ENCODE data around the gene IL2RG.

The IL2RG gene

GRCh38 chrX:71109051-71109450, 2.3 kb downstream of the IL2RG start:
- DNase-seq: no peak

- DNase-seq: no peak
Observed at GRCh38 chrX:71107762-71108360, 3.5 kb downstream of the IL2RG start.

- no peak for DNase-seq
Observed at GRCh38 chrX:71107245-71107644, 4.1 kb downstream of the IL2RG start.

GRCh38 chrX:71106427-71106826, 5.0 kb downstream of the IL2RG start, which contains the start of gene CXorf65:
CXorf65 (minus strand) TSS chrX:71106740; CDS start chrX:71106556, 184 bp downstream.
- no peak for DNase-seq

GRCh38 chrX:71105628-71106027, 5.7 kb downstream of the IL2RG start:
- no peak for DNase-seq

- peak in 4 of 56 donors; percentile 0 to 3 (median 0) for DNase-seq
Observed at GRCh38 chrX:71103110-71103983, 8.0 kb downstream of the IL2RG start.

- no peak for DNase-seq
Observed at GRCh38 chrX:71102292-71102691, 9.1 kb downstream of the IL2RG start.

GRCh38 chrX:71100581-71101505, 10.5 kb downstream of the IL2RG start:
- no peak for DNase-seq

GRCh38 chrX:71099736-71100135, 11.6 kb downstream of the IL2RG start:
- no peak for DNase-seq

GRCh38 chrX:71098951-71099506, 12.3 kb downstream of the IL2RG start:
- no peak for DNase-seq

GRCh38 chrX:71098302-71098701, 13.1 kb downstream of the IL2RG start:
- peak in 43 of 56 donors; percentile 0 to 72 (median 12) for DNase-seq

GRCh38 chrX:71096760-71097032, 14.7 kb downstream of the IL2RG start:
- DNase-seq: peak in 1 of 56 donors; percentile 21

GRCh38 chrX:71095981-71096759, 15.2 kb downstream of the IL2RG start:
- DNase-seq: peak in 9 of 56 donors; percentile 9 to 51 (median 21)

- DNase-seq: peak; percentile 38 to 95 (median 83)
Observed at GRCh38 chrX:71095555-71095980, 15.8 kb downstream of the IL2RG start, which contains the start of gene FOXO4. FOXO4 (plus strand) TSS chrX:71095851; CDS start chrX:71096529, 678 bp downstream.

- DNase-seq: no peak
Observed at GRCh38 chrX:71095033-71095432, 16.3 kb downstream of the IL2RG start.

GRCh38 chrX:71091263-71091662, 20.1 kb downstream of the IL2RG start:
- no peak for DNase-seq

- DNase-seq: no peak
Observed at GRCh38 chrX:71085900-71086299, 25.5 kb downstream of the IL2RG start.

GRCh38 chrX:71082822-71083221, 28.6 kb downstream of the IL2RG start:
- no peak for DNase-seq

- DNase-seq: no peak
Observed at GRCh38 chrX:71082124-71082647, 29.2 kb downstream of the IL2RG start.

All from nucleus accumbens (tissue), 56 donors.